Right cardiac atrium (tissue), 5 donors: ENCODE results near the gene SPTA1. TPM values are rescaled to one million over a fixed set of nuclear protein-coding genes. Genes with fewer than 3 reads are reported as not detected.

Source experiments
- ATAC-seq, 2 donors: fragments of 200-7000 bp; cut with Tn5 transposase; one replicate each; pipeline versions ENCODE4 v1.8.0 to v1.9.1; 2020; ENCODE audit warnings: moderate library complexity in 2 of 2, mild to moderate bottlenecking in 1 of 2
- DNase-seq, 3 donors: peaks; one replicate each; pipeline ENCODE4 v3.0.0-alpha.2; 2020
- H3K27ac ChIP-seq: one replicate; pipeline ENCODE4 v1.5.1; 2013; ENCODE audit warnings: mild to moderate bottlenecking, low read length, control low read depth, moderate library complexity
- H3K27me3 ChIP-seq: one replicate; pipeline ENCODE4 v1.6.1; 2013; ENCODE audit not compliant: control insufficient read depth, insufficient read depth
- H3K4me1 ChIP-seq: one replicate; pipeline ENCODE4 v1.6.1; 2013; ENCODE audit warnings: low read length; ENCODE audit not compliant: control insufficient read depth, insufficient read depth
- H3K4me3 ChIP-seq: one replicate; pipeline ENCODE4 v1.5.1; 2013; ENCODE audit warnings: low read length, control low read depth
- H3K9me3 ChIP-seq: one replicate; pipeline ENCODE4 v1.6.1; 2013; ENCODE audit warnings: low read length; ENCODE audit not compliant: control insufficient read depth
- WGBS: extraction: QIAGEN DNeasy Blood & Tissue Kit; methylation state at CpG from one replicate; pipeline ENCODE4 v1.1.7; 2013; 5-methylcytosine and 5-hydroxymethylcytosine counted together
- intact Hi-C, 4 donors: fragments of 100-400 bp; cut with DNase I; formaldehyde crosslinking; loops; one replicate each; pipeline versions ENCODE4 v1.11.0 to v1.14.0; 2022 to 2023
- polyA plus RNA-seq: library from polyadenylated mRNA; stranded (reverse); fragments of 200-250 nt; gene quantifications from one replicate; pipeline ENCODE4 v1.2.3, GENCODE V29; 2013
- total RNA-seq, 4 donors: library from RNA; stranded (reverse); fragmentation: NEBNext Ultra II Directional; extraction: Animal tissue kit (Norgen Biotek cat#: 25700); gene quantifications; one replicate each; pipeline ENCODE4 v1.2.1, GENCODE V29; 2021
- donor health status: healthy with polysubstance abuse.
- donor health status: DM: no; HTN: yes; CAD: no.
- donor health status: DM: no; HTN: no; CAD: no.
- donor health status: DM: no; HTN: yes; CAD: no; lungs with severe emphysema.
- donor health status: DM: yes; HTN: yes; CAD: no.

Gene SPTA1
- total and polyA plus RNA-seq, 5 donors, result not detected

GRCh38 chr1:158685085-158685484 lies 1.4 kb downstream of the SPTA1 start:
- Histone ChIP-seq H3K4me1 (no peaks in the 10 kb centered on the region), H3K4me3 (no peak overlapping the region), H3K27ac (no peak overlapping the region), H3K27me3 (no peaks in the 10 kb centered on the region), H3K9me3 (no peaks in the 10 kb centered on the region)
- intact Hi-C loops, result no loop called here
- ATAC-seq (no peak), DNase-seq (no peak)
- WGBS, result 60% methylated on average over 7 of the region's 7 CpGs

GRCh38 chr1:158681606-158682005 lies 4.9 kb downstream of the SPTA1 start:
- intact Hi-C loops, result no loop called here
- DNase-seq (no peak), ATAC-seq (no peak)
- Histone ChIP-seq H3K4me3 (no peak overlapping the region), H3K27ac (no peak overlapping the region), H3K27me3 (no peaks in the 10 kb centered on the region), H3K4me1 (no peaks in the 10 kb centered on the region), H3K9me3 (no peaks in the 10 kb centered on the region)
- WGBS, result 92% methylated on average over 2 of the region's 2 CpGs

- Histone ChIP-seq H3K9me3 (no peaks in the 10 kb centered on the region), H3K27ac (no peak overlapping the region), H3K4me3 (no peak overlapping the region), H3K4me1 (no peaks in the 10 kb centered on the region), H3K27me3 (no peaks in the 10 kb centered on the region)
- 94% methylated on average over 1 of the region's 1 CpG for WGBS
- no peak for DNase-seq
- no peak for ATAC-seq
- intact Hi-C loops, result no loop called here
These were observed 7.2 kb downstream of the SPTA1 start for GRCh38 chr1:158679289-158679688.

GRCh38 chr1:158675563-158676323 lies 10.8 kb downstream of the SPTA1 start:
- Histone ChIP-seq H3K27me3 (no peaks in the 10 kb centered on the region), H3K4me1 (no peaks in the 10 kb centered on the region), H3K9me3 (no peaks in the 10 kb centered on the region), H3K4me3 (no peak overlapping the region), H3K27ac (no peak overlapping the region)
- WGBS, result 51% methylated on average over 4 of the region's 4 CpGs
- intact Hi-C loops, result no loop called here
- ATAC-seq (no peak), DNase-seq (no peak)

- no peak for ATAC-seq
- intact Hi-C loops, result no loop called here
- WGBS, result 89% methylated on average over 7 of the region's 7 CpGs
- no peak for DNase-seq
- Histone ChIP-seq H3K4me1 (no peaks in the 10 kb centered on the region), H3K4me3 (no peak overlapping the region), H3K27ac (no peak overlapping the region), H3K27me3 (no peaks in the 10 kb centered on the region), H3K9me3 (no peaks in the 10 kb centered on the region)
These were observed 12.2 kb downstream of the SPTA1 start for GRCh38 chr1:158674302-158674701.

GRCh38 chr1:158666037-158666436 lies 20.5 kb downstream of the SPTA1 start:
- H3K4me3 ChIP-seq, result no peak overlapping the region
- 86% methylated on average over 8 of the region's 8 CpGs for WGBS
- H3K9me3 ChIP-seq, result no peaks in the 10 kb centered on the region
- no peak for DNase-seq
- intact Hi-C loops, result no loop called here
- no peaks in the 10 kb centered on the region for H3K4me1 ChIP-seq
- H3K27ac ChIP-seq, result no peak overlapping the region
- ATAC-seq, result no peak
- no peaks in the 10 kb centered on the region for H3K27me3 ChIP-seq

GRCh38 chr1:158654571-158654970 lies 31.9 kb downstream of the SPTA1 start:
- Histone ChIP-seq H3K27ac (no peak overlapping the region), H3K4me1 (no peaks in the 10 kb centered on the region), H3K4me3 (no peak overlapping the region), H3K9me3 (no peaks in the 10 kb centered on the region), H3K27me3 (no peaks in the 10 kb centered on the region)
- intact Hi-C loops, result no loop called here
- DNase-seq, result no peak
- no peak for ATAC-seq
- 39% methylated on average over 6 of the region's 6 CpGs for WGBS

GRCh38 chr1:158654086-158654485 lies 32.4 kb downstream of the SPTA1 start:
- Histone ChIP-seq H3K27ac (no peak overlapping the region), H3K9me3 (no peaks in the 10 kb centered on the region), H3K4me1 (no peaks in the 10 kb centered on the region), H3K27me3 (no peaks in the 10 kb centered on the region), H3K4me3 (no peak overlapping the region)
- intact Hi-C loops, result no loop called here
- no peak for ATAC-seq
- no peak for DNase-seq

GRCh38 chr1:158652721-158653334 lies 33.7 kb downstream of the SPTA1 start:
- Histone ChIP-seq H3K9me3 (no peaks in the 10 kb centered on the region), H3K27me3 (no peaks in the 10 kb centered on the region), H3K4me3 (no peak overlapping the region), H3K4me1 (no peaks in the 10 kb centered on the region), H3K27ac (no peak overlapping the region)
- ATAC-seq, result no peak
- DNase-seq, result no peak
- intact Hi-C loops, result no loop called here
- WGBS, result 88% methylated on average over 7 of the region's 7 CpGs

- no peaks in the 10 kb centered on the region for H3K27me3 ChIP-seq
- H3K4me1 ChIP-seq, result no peaks in the 10 kb centered on the region
- no peak overlapping the region for H3K4me3 ChIP-seq
- no peak for DNase-seq
- no peak overlapping the region for H3K27ac ChIP-seq
- no peaks in the 10 kb centered on the region for H3K9me3 ChIP-seq
- intact Hi-C loops, result no loop called here
- ATAC-seq, result no peak
These were observed 37.5 kb downstream of the SPTA1 start for GRCh38 chr1:158649052-158649451.

GRCh38 chr1:158646465-158646864 lies 40.0 kb downstream of the SPTA1 start:
- DNase-seq, result no peak
- intact Hi-C loops, result no loop called here
- 75% methylated on average over 1 of the region's 1 CpG for WGBS
- ATAC-seq, result no peak
- Histone ChIP-seq H3K9me3 (no peaks in the 10 kb centered on the region), H3K4me3 (no peak overlapping the region), H3K4me1 (no peaks in the 10 kb centered on the region), H3K27ac (no peak overlapping the region), H3K27me3 (no peaks in the 10 kb centered on the region)

GRCh38 chr1:158644449-158644848 lies 42.1 kb downstream of the SPTA1 start:
- Histone ChIP-seq H3K9me3 (no peaks in the 10 kb centered on the region), H3K4me1 (no peaks in the 10 kb centered on the region), H3K4me3 (no peak overlapping the region), H3K27ac (no peak overlapping the region), H3K27me3 (no peaks in the 10 kb centered on the region)
- WGBS, result 59% methylated on average over 2 of the region's 2 CpGs
- ATAC-seq (no peak), DNase-seq (no peak)
- intact Hi-C loops, result no loop called here
